ENCODE data around the gene FASTK.
A peak's percentile ranks its signal among the peaks of the same experiment; 100 is the strongest.

FASTK gene

DNA sequence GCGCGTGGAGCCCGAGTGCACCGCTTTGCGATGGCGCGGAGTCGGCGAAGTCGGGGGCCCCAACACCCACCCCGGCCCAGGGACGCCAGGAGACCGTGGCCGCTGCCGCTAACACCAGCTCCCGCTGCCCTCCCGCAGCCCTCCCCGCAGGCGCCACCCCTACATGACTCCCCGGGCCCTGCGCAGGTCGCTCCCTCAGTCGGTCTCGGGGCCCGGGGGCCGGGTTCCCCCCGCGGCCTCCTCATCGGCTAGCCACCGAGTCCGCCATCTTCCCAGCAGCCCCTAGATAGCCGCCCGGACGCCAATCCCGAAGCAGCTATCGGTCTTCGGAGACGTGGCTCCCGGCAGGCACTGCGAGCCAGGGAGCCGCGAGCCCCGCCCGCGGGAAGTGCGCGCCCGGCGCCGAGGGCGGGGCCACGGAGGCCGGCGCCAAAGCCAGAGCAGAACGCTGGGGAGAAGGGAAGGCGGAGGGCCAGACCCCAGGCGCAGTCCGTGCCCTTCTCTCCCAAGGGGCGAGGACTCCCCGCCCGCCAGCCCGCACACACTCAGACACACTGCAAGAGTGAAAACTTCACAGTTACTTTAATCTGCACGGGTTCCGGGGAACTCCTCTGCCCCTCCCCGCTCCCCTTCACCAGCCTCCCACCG is at the start of gene FASTK:
Gene FASTK (minus strand): TSS at position 288 of the 648 bp plus-strand sequence. CDS start 43 bp downstream, at position 245.
- peak; percentile 97 for DNase-seq (ENCODE audit: low read depth, low spot score)

DNA sequence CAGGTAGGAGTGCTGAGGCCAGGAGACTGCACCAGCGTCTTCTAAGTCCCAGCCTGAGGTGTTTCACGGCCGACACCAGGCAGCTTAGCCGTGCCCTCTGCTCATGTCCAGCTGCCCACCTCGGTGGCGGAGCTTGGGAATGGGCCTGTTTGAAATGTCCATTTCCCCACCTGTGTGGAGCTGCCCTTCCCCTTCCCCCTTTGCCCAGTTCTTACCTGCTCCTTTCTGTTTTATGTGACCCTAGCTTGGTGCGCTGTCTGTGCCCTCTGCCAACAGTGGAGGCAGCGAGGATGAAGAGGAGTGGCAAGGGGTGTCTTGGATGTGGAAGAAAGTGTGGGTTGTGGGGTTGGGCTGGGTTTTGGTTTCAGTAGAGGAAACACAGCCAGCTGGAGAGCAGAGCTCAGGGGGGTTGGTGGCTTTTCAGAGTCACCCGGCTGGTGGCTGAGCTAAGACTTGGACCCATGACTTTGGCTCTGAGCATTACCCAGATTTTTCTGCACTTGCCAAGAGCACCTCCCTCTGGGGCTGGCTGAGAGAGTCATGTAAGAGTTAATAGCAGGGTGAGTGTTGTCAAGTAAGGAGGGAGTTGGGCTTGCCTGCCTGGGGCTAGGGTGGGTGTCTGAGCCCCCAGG is 49.5 kb upstream of the FASTK start:
- no peak for DNase-seq (ENCODE audit: low read depth, low spot score)

DNA sequence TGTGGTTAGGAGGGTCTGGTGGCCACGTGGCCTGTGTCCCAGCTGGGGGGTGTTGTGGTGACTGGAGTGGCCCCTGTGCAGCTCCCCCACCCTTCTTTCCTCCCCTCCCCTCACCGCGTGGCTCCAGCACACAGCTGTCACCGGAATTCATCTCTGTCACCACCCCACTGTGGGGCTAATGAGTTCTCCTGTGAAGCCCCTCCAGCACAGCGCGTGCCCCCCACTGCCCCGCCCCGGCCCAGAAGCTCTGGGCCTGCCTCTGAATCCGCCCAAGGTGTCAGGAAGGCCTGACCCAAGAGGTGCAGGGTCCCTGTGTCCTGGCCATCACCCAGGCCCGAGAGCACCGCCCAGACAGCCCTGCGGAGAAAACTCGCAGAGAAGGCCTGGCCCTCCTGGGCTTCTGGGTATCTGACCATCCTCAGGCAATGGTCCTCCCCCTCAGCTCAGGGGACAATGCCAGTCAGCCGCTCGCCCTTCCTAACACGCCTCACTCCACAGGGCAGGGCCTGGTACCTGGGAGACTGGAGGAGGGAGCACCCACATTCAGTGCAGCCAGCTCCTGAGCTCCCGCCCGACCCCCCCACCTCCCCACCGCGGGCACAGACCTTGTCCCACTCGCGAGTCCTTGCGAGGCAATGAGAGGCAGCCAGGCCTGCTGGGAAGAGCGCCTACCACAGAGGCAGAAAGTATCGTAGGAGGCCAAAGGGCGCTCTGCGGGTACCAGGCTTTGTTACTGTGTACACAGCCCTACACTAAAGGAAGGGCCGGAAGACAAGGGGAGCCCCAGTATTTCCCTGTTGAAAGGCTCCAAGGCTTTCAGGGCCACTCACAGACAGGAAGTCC is 48.7 kb upstream of the FASTK start:
- no peak for DNase-seq (ENCODE audit: low read depth, low spot score)

DNA sequence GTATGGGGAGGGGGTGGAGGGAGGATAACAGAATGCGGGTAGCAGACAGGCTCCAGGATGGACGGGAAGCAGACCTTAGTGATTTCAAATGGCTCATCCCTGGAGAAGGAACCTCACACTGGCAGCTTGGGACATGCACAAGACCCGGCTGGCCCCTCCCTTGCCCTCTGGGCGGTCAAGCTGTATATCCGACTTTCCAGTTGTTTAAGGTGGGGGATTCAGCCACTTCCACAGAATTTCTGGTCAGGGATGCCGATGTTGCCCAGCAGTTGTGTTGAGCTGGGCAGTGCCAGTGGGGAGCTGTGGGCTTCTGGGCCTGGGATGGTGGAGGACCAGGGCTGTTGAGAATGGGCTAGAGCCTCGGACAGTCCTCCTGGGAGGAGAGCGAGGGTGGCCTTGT is 48.1 kb upstream of the FASTK start:
- DNase-seq (ENCODE audit: low read depth, low spot score): no peak

DNA sequence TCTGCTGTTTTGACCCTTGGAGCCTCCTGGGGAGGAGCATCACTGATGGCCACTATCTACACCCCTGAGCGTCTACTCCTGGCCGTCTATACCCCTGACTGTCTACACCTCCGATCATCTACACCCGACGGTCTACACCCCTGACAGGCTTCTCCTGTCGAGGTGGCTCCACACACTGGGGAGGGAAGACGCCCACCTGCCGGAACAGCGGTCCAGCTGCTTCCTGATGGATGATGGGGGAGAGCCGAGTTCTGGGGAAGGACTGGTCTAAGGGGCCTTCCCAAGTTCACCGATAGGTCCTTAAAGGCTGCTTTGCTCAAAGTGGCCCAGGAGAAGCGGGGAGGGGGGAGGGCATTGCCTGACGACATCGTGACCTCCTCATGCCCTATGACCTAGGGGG is 47.5 kb upstream of the FASTK start:
- no peak for DNase-seq (ENCODE audit: low read depth, low spot score)

DNA sequence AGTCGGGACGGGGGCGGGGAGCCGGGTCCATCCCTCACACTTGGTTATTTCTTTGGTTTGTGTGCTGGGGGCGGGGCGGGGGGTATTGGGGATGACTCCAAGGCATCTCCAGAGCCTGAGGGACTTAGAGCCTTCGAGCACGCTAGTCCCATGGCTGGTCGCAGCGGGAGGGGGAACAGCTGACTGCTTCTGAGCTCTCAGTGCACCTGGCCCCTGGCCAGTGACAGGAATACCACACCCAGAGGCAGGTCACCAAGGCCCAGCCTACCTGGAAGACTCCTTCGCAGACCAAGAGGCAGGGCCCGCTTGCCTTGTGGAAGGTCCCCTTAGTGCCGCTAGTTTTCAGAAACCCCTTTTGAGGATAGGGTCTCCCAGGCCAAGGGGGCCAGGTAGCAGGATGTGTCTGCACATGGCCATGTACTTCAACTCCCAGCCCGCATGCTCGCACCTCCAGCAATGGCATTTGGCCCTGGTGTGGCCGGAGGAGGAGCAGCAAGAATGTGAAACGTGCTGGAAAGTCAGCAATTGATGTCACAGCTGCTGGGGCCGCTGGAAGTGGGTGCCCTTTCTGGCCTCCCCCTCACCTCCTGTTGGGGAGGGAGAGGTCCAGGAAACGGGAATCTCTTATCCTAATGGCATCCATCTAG is 46.0 kb upstream of the FASTK start:
- DNase-seq (ENCODE audit: low read depth, low spot score): no peak

- DNase-seq (ENCODE audit: low read depth, low spot score): peak; percentile 47
Measured at GRCh38 chr7:151125846-151126481, 45.4 kb upstream of the FASTK start.

GRCh38 chr7:151125470-151125845 is 44.8 kb upstream of the FASTK start:
- DNase-seq (ENCODE audit: low read depth, low spot score): no peak

- no peak for DNase-seq (ENCODE audit: low read depth, low spot score)
Measured at GRCh38 chr7:151124899-151125399, 44.3 kb upstream of the FASTK start.

DNA sequence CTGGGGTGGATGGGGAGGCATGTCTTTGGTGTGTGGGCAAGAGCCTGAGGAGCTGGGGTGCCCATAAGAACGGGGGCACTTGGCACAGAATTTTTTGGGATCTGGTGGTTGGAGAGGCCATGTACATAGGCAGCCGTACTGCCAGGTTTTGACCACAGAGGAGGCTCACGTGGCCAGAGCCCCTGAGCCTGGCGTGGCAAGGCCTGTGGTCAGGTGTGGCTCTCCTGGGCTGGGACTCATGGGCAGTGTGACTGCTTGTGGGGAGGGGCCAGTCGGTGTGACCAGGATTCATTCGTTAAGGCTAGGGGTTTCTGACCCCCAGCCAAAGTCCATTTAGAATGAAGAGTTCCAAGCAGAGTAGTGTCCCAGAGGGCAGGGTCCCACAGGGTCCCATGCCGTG is 43.9 kb upstream of the FASTK start:
- DNase-seq (ENCODE audit: low read depth, low spot score): no peak

DNA sequence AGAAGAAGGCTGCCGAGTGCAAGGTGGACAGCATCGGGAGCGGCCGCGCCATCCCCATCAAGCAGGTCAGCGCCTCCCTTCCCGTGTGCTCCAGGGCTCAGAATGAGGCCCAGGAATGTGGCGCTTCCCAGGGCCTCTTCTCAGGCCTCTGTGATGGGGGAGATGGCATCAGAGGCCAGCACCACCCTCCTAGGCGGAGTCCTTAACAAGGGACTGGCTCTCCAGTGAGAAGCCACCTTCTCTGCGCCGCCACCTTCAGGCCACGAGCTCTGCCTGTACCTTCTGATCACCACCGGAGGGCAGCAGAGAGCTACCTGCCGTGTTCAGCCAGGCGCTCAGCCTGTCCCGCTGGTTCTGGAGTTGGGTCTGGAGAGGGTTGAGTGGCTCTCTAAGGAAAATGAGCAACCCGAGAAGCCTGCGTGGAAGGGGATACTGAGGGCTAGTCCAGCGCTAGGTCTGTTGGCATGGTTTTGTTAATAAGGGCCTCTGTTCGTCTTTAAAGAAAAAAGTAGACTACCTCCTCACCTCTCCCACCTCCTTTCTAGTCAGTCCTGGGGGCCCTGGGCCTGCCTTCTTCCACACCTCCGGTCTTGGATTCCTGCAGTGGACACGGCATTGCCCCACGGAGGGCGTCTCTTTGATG is 43.3 kb upstream of the FASTK start:
- peak; percentile 92 for DNase-seq (ENCODE audit: low read depth, low spot score)

GRCh38 chr7:151123158-151123821 is 42.7 kb upstream of the FASTK start:
- no peak for DNase-seq (ENCODE audit: low read depth, low spot score)

GRCh38 chr7:151122796-151123157 is 42.2 kb upstream of the FASTK start:
- DNase-seq (ENCODE audit: low read depth, low spot score): no peak

GRCh38 chr7:151122276-151122675 is 41.7 kb upstream of the FASTK start:
- DNase-seq (ENCODE audit: low read depth, low spot score): peak; percentile 39

DNA sequence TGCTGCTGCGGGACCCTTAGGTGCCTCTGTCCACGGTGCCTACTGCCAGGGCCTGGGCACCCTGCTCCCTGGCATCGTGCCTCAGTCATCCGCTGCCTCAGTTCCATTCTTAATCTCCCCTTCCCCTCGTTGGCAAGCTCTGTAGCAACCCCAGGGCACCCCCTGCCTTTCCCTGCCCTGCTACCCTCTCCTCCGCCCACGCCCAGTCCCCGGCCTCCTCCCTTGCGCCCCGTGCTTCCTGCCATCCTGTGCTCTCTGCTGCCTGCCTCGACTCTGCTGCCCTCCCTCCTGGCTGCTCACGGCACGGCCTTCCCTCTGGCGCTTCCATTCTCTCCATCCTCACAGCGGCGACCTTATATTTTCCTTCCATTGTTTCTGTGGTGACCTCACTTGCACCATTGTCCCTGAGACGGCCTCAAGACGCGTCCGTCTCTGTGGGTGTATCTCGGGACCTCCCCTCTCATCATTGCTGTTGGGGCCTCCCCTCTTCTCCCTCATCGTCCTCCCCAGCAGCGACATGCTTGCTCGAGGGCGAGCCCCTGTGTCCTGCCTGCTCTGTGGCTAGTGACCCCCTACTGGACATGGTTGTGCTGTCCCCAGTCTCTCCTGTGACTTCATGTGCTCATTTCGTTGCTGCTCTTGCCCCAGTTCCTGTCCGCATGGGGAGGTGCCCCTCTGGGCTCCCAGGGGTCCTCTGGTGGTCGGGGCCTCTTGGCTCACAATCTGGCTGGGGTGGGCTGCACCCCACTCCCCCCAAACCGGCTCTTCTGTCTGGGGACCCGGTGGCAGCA is 41.0 kb upstream of the FASTK start:
- DNase-seq (ENCODE audit: low read depth, low spot score): no peak

DNA sequence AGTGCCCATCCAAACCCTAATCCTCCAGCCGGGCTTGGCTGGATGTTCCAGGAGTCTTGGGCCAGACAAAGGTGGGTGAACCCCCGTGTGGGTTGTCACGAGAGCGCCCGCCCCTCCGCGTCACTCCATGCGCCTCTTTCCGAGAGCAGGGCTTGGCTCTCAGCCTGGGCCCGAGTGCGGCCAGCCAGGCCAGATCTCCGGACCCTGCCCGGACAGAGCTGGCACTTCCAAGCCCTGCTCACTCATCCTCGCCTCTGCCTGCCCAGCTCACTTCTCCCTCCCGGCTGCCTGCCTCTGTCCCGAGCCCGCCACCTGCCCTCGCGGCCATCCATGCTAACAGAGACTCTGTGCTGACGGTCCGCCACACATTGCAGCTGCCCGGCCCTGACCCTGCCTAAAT is 40.3 kb upstream of the FASTK start:
- no peak for DNase-seq (ENCODE audit: low read depth, low spot score)

DNA sequence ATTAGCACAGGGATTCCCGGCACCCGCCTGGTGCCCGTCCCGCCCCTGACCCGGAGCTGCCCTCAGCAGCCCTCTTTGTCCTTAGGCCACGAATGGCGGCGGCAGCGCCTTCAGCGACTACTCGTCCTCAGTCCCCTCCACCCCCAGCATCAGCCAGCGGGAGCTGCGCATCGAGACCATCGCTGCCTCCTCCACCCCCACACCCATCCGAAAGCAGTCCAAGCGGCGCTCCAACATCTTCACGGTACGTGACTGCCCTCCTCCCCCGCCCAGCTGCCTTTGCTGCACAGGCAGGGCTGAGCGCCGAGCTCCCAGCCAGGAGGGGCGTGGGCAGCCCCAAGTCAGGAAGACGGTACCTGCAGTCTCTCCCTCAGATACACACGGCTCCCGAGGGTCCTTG is 39.3 kb upstream of the FASTK start:
- no peak for DNase-seq (ENCODE audit: low read depth, low spot score)

- no peak for DNase-seq (ENCODE audit: low read depth, low spot score)
Measured at GRCh38 chr7:151119055-151119415, 38.4 kb upstream of the FASTK start.

GRCh38 chr7:151118108-151119054 is 37.8 kb upstream of the FASTK start:
- DNase-seq (ENCODE audit: low read depth, low spot score): no peak

Measured in astrocyte of the hippocampus (primary cell).